ENCODE results near the gene ADAMTS6.

- TF ChIP-seq CTCF (IDR thresholded peaks at IDR 0.05) = no peak
- no peak for TF ChIP-seq POLR2A (IDR thresholded peaks at IDR 0.05)
- no peak for TF ChIP-seq EP300 (IDR thresholded peaks at IDR 0.05)
These were observed 364.2 kb downstream of the ADAMTS6 start for GRCh38 chr5:65117525-65117924.

Data from tibial nerve (tissue), 4 donors.